HFFc6 (cell line): ENCODE measurements around the gene PSG7. TPM values are rescaled to one million over a fixed set of nuclear protein-coding genes. Genes with fewer than 3 reads are reported as not detected.
"Not testable (repeated sequence)": the region's sequence is repeated elsewhere in the genome, so short reads cannot be mapped to it uniquely, and the experiment has no call there.

Experiments
- DNase-seq: peaks from one replicate; pipeline ENCODE4 v3.0.0-alpha.2; 2018
- H3K27ac Mint-ChIP-seq: 2 replicates; pipeline ENCODE4 v1.8.0; 2020; ENCODE audit warnings: mild to moderate bottlenecking, mixed read lengths
- H3K27me3 Mint-ChIP-seq: 2 replicates; pipeline ENCODE4 v1.8.0; 2021; ENCODE audit warnings: mild to moderate bottlenecking, moderate library complexity, mixed read lengths; ENCODE audit not compliant: insufficient read depth
- H3K36me3 Mint-ChIP-seq: 2 replicates; pipeline ENCODE4 v1.8.0; 2021; ENCODE audit warnings: low read depth, mixed read lengths
- H3K4me1 Mint-ChIP-seq: 2 replicates; pipeline ENCODE4 v1.8.0; 2020; ENCODE audit warnings: low read depth, mixed read lengths
- H3K4me3 Mint-ChIP-seq: 2 replicates; pipeline ENCODE4 v1.8.0; 2020; ENCODE audit warnings: mild to moderate bottlenecking, moderate library complexity, mixed read lengths
- H3K9me3 Mint-ChIP-seq: 2 replicates; pipeline ENCODE4 v1.8.0; 2020; ENCODE audit warnings: mild to moderate bottlenecking, mixed read lengths
- long read RNA-seq: library from polyadenylated mRNA; unstranded; transcript quantifications from one replicate; pipeline ENCODE4 v2.0.0, GENCODE V29; 2019
- total RNA-seq, 6 experiments: library from RNA; stranded (reverse); fragmentation: NEBNext Ultra II Directional; extraction: Animal tissue kit (Norgen Biotek cat#: 25700); gene quantifications; 2 replicates in 1 of 6; 3 replicates in 5 of 6; pipeline ENCODE4 v1.2.3, GENCODE V29; 2021
- TF ChIP-seq, protein P1 (sequence below): fragments of 200-600 bp; sonication (generic); IDR thresholded peaks from 2 replicates; pipeline ENCODE4 v1.5.0; 2021; ENCODE audit warnings: antibody characterized with exemption, mild to moderate bottlenecking

PSG7 gene
- under 1 TPM in 5 of 6 experiments, not detected in 1; 0.10 to 0.28 (median 0.18) TPM for total RNA-seq
- long read RNA-seq, result 0 reads

DNA sequence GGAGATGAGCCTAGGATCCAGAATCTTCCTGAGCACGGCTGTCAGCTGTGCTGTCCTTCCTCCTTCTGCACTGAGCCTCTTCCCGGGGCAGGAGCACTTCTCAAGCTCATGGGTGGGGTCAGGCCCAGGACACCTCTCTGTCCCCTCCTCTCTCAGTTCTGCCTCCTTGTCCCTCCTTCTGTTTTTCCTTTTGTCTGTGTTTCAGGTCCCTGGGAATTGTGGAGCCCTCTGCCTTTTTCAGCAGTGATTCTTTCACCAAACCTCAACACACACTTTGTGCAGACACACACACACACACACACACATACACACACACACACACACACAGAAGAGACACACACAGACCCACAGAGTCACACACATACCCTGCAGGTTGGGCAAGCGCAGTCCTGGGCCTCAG lies at the start of gene PSG7:
TSS of gene PSG7 (minus strand) at position 101 of the 400 bp plus-strand sequence. CDS start 131 bp downstream, outside the sequence.
- DNase-seq, H3K27me3 Mint-ChIP-seq, H3K4me3 Mint-ChIP-seq: not testable (repeated sequence)
- H3K4me1 Mint-ChIP-seq, result peaks cover 74% of the 10 kb centered on the region
- H3K27ac Mint-ChIP-seq, result peak within 1 kb of the TSS; percentile 99
- H3K9me3 Mint-ChIP-seq, result peaks cover 20% of the 10 kb centered on the region
- H3K36me3 Mint-ChIP-seq, result peaks cover 36% of the 10 kb centered on the region

DNA sequence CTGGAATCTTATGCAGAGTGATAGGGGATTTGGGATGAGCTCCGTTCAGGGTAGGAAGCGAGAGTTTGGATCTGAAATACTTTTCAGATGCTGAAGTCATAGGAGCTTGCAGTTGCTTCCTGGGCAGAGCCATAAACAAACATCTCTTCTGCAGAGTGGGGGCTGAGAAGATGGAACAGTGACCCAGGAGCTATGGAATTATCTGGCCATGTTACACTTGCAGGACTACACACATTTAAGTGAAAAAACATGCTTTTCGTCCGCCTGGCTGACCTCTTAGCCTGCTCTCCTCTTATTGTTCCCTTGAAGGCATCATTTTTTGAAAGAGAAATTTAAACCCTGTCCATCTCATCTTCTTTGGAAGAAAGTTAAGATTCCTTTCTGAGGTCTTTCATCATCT lies 48.6 kb upstream of the PSG7 start:
- H3K4me3 Mint-ChIP-seq, result no peak overlapping the region
- peak overlapping the region; percentile 16 for H3K27ac Mint-ChIP-seq
- peaks cover 33% of the 10 kb centered on the region for H3K36me3 Mint-ChIP-seq
- H3K4me1 Mint-ChIP-seq, result peaks cover 73% of the 10 kb centered on the region
- H3K9me3 Mint-ChIP-seq, result no peaks in the 10 kb centered on the region
- H3K27me3 Mint-ChIP-seq, result no peaks in the 10 kb centered on the region; the same call in 1 of the 2 replicates
- DNase-seq, result no peak
- TF ChIP-seq, protein P1, sequence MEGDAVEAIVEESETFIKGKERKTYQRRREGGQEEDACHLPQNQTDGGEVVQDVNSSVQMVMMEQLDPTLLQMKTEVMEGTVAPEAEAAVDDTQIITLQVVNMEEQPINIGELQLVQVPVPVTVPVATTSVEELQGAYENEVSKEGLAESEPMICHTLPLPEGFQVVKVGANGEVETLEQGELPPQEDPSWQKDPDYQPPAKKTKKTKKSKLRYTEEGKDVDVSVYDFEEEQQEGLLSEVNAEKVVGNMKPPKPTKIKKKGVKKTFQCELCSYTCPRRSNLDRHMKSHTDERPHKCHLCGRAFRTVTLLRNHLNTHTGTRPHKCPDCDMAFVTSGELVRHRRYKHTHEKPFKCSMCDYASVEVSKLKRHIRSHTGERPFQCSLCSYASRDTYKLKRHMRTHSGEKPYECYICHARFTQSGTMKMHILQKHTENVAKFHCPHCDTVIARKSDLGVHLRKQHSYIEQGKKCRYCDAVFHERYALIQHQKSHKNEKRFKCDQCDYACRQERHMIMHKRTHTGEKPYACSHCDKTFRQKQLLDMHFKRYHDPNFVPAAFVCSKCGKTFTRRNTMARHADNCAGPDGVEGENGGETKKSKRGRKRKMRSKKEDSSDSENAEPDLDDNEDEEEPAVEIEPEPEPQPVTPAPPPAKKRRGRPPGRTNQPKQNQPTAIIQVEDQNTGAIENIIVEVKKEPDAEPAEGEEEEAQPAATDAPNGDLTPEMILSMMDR, result no peak

DNA sequence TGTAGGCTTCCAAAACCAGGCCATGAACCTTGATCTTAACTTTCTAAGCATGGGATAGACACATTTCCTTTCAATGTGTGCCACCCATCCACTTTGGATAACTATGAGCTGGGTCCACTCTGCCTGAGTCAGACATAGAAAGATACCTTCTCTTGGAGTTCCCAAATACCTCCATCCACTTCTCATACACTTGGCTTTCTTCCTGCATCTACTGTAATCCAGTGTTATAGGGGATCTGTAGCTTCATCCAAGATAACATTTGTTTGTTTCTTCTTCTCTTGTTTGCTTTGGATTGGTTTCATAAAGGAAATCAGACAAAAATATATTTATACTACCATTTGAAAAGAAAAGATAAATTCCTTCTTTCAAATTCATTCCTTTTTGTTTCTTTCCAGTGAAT lies 45.1 kb upstream of the PSG7 start:
- H3K27me3 Mint-ChIP-seq, H3K9me3 Mint-ChIP-seq: not testable (repeated sequence)

DNA sequence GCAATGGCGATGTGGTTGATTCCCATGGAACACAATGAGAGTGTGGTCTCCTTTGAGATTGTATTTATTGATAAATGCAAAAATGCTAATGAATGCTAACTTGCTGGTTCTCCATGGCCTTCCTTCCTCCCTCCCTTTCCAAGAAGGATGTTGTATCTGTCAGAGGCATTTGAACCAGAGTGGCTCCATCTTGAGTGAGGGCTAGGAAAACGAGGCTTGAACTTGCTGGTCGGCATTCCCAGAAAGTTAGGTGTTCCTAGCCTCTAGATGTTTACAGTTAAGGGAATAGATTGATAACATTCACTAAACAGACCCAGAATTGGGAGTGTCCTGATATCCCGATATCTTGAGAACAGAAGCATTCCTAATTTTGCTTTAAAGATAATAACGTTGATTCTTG lies 34.4 kb upstream of the PSG7 start:
- H3K4me3 Mint-ChIP-seq, H3K36me3 Mint-ChIP-seq, DNase-seq, H3K27ac Mint-ChIP-seq, H3K27me3 Mint-ChIP-seq, H3K9me3 Mint-ChIP-seq: not testable (repeated sequence)
- peaks cover 34% of the 10 kb centered on the region for H3K4me1 Mint-ChIP-seq

More for the DNA sequence above, 45.1 kb upstream of the PSG7 start:
- Mint-ChIP-seq H3K36me3 (peaks cover 39% of the 10 kb centered on the region), H3K4me1 (peaks cover 65% of the 10 kb centered on the region), H3K27ac (peak overlapping the region; percentile 83)
- H3K4me3 Mint-ChIP-seq, result not testable (repeated sequence)
- DNase-seq, result peak; percentile 38

DNA sequence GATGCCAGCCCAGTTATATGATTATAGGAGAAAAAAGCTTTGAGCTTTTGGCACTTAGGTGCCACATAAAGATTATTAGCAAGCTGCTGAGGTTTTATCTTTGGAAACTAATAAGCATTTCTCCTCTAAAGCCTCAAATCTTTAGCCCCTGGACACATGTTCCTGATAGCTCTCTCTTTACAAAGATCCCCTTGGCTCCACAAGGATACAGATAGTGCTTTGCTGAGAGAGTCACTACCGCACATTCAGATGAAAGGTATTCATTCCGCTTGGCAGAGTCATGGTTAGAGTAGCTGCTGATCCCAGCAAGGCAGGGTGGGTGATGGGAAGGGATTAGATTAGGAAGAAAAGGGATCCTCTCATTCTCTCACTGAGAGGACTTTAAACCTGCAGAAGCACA lies 28.2 kb upstream of the PSG7 start:
- H3K9me3 Mint-ChIP-seq, result no peaks in the 10 kb centered on the region; the same call in 1 of the 2 replicates
- H3K4me1 Mint-ChIP-seq, result peaks cover 84% of the 10 kb centered on the region
- no peaks in the 10 kb centered on the region for H3K27me3 Mint-ChIP-seq
- H3K27ac Mint-ChIP-seq, result peak overlapping the region; percentile 98
- H3K36me3 Mint-ChIP-seq, result peaks cover 10% of the 10 kb centered on the region
- peak overlapping the region; percentile 52 for H3K4me3 Mint-ChIP-seq
- peak; percentile 90 for DNase-seq
- TF ChIP-seq, protein P1, result no peak

DNA sequence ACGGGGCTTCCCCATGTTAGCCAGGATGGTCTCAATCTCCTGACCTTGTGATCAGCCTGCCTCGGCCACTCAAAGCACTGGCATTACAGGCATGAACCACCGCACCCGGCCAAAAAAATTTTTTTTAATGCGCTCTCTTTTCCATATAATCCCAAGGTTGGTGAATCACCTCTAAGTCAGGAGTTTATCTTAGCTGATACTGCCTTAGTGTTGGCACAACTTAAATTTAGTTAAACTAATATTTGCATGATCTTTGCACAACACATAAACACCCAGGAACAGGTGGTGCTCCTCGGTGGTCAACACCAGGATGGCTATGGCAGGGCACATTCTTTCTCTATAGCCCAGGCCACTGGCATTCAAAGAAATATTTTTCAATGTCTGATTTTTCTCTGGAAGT lies 24.1 kb upstream of the PSG7 start:
- peaks cover 11% of the 10 kb centered on the region for H3K9me3 Mint-ChIP-seq

DNA sequence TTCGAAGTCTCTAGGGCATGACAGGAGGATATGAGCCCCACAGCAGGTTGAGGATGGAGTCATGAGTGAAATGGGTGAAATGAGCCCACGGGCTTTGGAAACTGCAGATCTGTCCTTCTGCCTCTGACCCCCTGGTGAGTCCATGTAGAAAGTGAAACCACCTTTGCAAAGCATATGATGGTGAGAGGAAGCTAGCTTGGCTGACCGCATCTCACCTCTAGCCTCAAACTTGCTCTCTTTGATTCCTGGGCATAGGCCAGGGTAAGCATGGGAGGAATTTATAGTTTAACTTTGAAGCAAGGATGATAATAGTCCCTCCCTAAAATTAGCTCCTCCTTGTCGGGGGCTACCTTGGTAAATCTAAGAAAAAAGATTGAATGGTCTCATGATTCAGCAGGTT lies 15.1 kb upstream of the PSG7 start:
- not testable (repeated sequence) for DNase-seq, H3K4me3 Mint-ChIP-seq, H3K27me3 Mint-ChIP-seq, H3K9me3 Mint-ChIP-seq, H3K27ac Mint-ChIP-seq
- Mint-ChIP-seq H3K36me3 (peaks cover 10% of the 10 kb centered on the region; the same call in 1 of the 2 replicates), H3K4me1 (peaks cover 53% of the 10 kb centered on the region)

More for the DNA sequence above, 24.1 kb upstream of the PSG7 start:
- H3K4me1 Mint-ChIP-seq, result peaks cover 69% of the 10 kb centered on the region
- H3K4me3 Mint-ChIP-seq, result no peak overlapping the region
- no peak for DNase-seq
- no peaks in the 10 kb centered on the region for H3K27me3 Mint-ChIP-seq
- H3K36me3 Mint-ChIP-seq, result peaks cover 34% of the 10 kb centered on the region
- H3K27ac Mint-ChIP-seq, result no peak overlapping the region
- TF ChIP-seq, protein P1, result no peak

DNA sequence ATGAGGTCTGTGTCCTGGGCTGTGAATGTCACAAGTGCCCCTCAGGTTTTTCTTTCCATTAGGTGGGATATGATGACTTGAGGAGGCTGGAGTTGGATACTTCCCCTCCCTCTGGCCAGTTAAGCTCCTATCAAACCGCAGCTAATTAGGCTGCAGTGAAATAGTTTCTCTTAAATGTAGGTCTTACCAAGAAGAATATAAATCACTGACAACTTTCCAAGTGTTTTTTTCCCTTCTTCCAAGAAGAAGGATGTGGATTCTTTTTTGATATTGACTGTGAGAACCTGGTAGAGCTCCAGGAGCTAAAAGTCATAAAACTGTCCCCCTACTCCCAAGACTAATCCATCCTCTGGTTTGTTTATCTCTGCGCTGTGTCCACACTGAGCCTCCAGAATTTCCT lies 14.5 kb upstream of the PSG7 start:
- H3K27ac Mint-ChIP-seq, result peak overlapping the region; percentile 53
- not testable (repeated sequence) for H3K27me3 Mint-ChIP-seq, DNase-seq, H3K4me3 Mint-ChIP-seq, H3K9me3 Mint-ChIP-seq
- peaks cover 51% of the 10 kb centered on the region for H3K4me1 Mint-ChIP-seq
- H3K36me3 Mint-ChIP-seq, result peaks cover 13% of the 10 kb centered on the region; the same call in 1 of the 2 replicates
